Measurements from ENCODE around the gene CNTNAP2. TPM values are rescaled to one million over a fixed set of nuclear protein-coding genes. Genes with fewer than 3 reads are reported as not detected.
A peak's percentile ranks its signal among the peaks of the same experiment; 100 is the strongest.

The CNTNAP2 gene
- total RNA-seq, 1 experiment from 2014 or later: not detected

DNA sequence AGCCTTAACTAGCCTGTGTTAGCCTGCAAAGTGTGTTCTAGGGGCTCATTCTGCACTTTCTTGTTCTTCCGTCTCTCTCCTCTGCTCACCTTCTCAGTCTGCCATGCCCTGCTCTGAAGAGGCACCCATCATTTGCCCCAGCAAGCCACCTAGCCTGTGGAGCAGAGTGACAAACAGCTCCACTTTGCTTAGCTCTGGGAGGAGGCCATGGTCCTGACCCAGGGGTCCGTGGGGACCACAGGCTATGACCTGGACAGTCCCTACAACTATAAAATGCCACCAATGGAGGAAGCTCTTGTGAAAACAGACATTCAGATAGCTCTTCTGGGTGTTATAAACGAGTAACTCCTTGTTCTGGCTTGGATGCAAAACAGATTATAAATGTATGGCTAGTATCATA is 1029.6 kb downstream of the CNTNAP2 start:
- Histone ChIP-seq H3K36me3 (no peaks in the 10 kb centered on the region), H3K27me3 (no peaks in the 10 kb centered on the region), H3K9me3 (no peaks in the 10 kb centered on the region), H3K4me3 (no peak overlapping the region)
- DNase-seq: no peak

DNA sequence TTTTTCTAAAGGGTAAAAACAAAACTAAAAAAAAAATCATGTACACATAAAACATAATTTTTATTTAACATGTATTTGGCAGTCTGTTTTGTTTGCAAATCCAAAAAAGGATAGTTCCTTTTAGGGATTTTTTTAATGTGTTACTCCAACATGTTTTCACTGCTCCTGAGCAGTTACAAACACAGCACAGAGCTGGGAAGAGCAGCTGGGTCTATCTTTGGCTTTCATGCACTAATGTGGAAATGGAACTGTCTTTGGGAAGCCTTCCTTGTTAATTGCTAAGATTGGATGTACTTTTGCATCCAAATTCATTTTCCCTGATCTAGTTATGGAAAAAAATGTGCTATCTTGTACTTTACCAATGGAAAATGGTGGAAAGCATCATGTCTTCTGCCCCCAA is 1035.1 kb downstream of the CNTNAP2 start:
- Histone ChIP-seq H3K4me3 (no peak overlapping the region), H3K9me3 (no peaks in the 10 kb centered on the region), H3K27me3 (no peaks in the 10 kb centered on the region), H3K36me3 (no peaks in the 10 kb centered on the region)
- no peak for DNase-seq

DNA sequence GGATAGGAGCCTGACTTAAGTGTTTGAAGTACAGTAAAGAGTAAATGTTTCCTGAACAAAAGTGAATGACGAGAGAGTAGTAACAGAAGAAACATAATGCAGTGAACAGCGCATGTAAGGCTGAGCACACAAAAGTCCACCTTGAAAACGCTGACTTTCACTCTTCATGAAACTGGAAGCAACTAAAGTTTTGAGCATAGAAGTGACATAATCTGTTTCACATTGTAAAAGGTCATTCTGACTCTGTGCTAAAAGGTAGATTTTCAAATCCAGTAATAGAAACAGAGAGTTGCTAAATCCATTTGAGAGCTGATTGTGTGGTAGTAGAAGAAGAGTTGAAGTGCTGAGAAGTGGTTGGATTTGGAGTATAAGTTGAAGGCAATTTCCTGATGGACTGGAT is 1037.0 kb downstream of the CNTNAP2 start:
- H3K27me3 ChIP-seq: no peaks in the 10 kb centered on the region
- no peak for DNase-seq
- H3K4me3 ChIP-seq: no peak overlapping the region
- H3K36me3 ChIP-seq: no peaks in the 10 kb centered on the region
- H3K9me3 ChIP-seq: no peaks in the 10 kb centered on the region

DNA sequence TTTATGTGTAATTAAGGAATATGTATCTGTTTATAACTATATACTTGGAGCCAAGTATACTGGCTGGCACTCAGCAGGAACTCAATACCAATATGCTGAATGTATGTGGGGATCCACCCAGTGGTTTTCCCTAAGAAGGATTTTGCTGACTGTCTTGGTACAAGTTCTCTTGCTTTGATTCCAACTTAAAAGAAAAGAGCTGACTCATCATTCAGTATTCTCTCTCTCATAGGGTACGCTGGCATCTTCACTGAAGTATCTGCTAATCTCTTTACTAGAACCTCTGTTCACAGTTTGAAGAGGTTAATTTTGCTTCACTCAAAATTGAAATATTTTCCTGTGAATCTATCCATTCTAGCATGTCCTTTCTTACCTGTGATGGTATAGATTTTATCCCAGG is 1044.8 kb downstream of the CNTNAP2 start:
- Histone ChIP-seq H3K27me3 (no peaks in the 10 kb centered on the region), H3K36me3 (no peaks in the 10 kb centered on the region), H3K9me3 (no peaks in the 10 kb centered on the region), H3K4me3 (no peak overlapping the region)
- no peak for DNase-seq

DNA sequence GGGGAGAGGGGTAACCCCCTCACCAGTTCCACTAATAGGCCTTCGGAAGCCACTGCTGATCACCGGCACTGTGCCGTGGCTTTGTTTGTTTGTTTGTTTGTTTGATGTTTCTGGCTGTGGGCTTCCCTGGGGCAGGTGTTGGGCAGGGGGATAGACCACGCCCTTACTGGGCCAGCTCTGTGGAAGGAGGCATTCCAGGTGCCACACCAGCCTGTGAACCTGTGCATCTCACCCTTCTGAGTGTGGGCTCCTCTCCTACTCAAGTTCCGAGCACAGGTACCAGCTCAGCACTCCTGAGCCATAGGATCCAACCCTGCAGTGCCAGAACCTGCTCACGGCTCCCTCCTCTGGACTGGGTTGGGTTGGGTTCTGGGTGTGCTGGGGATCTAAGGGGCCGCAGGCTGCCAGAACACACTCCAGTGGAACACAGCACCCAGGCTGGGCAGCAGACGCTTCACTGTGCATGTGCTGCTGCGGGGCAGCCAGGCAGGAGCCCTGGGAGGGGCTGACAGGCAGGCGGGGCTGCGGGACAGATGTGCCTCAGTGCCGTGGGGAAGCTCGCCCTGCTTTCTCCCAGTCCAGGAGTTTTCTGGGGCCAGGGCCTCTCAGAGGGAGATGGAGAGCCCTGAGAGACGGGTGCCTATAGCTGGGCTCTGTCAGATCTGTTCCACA is 1053.9 kb downstream of the CNTNAP2 start:
- no peaks in the 10 kb centered on the region for H3K9me3 ChIP-seq
- no peak for DNase-seq
- no peak overlapping the region for H3K4me3 ChIP-seq
- H3K27me3 ChIP-seq: no peaks in the 10 kb centered on the region
- no peaks in the 10 kb centered on the region for H3K36me3 ChIP-seq

DNA sequence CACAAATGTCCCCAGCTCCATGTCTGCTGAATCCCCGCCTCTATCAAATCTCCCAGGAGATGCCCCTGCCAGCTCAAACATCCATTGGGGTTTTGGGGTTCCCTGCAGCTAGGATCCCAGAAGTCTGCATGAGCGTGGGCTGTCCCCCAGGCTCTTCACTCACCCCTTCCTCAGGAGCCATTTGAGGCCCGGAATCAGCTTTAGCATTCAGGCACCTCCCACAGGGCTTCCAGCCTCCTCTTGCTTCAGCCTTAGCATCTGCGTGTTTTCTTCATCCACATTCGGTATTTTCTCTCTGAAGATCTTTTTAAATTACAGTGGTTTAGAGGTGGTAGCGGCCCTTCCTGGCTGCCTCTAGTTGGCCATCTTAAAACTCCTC is 1054.4 kb downstream of the CNTNAP2 start:
- no peak overlapping the region for H3K4me3 ChIP-seq
- H3K9me3 ChIP-seq: no peaks in the 10 kb centered on the region
- H3K27me3 ChIP-seq: no peaks in the 10 kb centered on the region
- no peak for DNase-seq
- no peaks in the 10 kb centered on the region for H3K36me3 ChIP-seq

DNA sequence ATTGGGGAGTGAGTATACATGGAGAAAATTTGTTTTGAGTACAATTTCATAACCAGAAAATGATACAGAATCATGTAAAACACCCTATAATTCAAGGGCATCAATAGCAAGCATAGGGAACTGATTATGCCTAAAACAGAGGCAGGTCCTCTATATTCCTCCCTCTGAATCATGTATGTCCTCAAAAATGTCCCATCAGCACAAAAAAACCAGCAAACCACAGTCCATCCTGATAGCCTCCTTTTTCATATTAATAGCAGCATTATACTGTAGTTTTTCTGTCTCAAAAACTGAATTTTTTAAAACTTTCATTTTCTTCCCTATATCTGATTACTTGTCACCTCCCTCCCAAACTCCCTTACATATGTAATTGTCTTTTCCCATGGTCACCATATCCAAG is 1057.3 kb downstream of the CNTNAP2 start:
- no peak overlapping the region for H3K4me3 ChIP-seq
- H3K27me3 ChIP-seq: no peaks in the 10 kb centered on the region
- no peaks in the 10 kb centered on the region for H3K36me3 ChIP-seq
- H3K9me3 ChIP-seq: no peaks in the 10 kb centered on the region
- no peak for DNase-seq

DNA sequence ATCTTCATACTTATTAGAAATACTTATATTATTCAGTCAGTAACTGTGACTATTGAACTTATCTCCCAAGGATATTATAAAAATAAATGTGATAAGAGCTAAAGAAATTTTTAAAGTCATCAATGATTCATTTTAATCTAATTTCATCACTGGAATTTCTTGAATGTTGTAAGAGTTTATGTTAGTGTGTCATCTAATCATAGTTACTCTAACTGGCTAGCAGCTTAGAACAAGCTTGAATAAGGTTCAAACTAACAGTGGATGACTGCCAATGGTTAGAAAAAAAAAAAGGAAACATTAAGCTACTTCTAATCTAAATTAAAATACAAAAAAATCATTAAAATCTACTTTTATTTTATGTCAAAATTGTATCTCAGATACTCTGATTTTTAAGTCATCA is 1066.3 kb downstream of the CNTNAP2 start:
- Histone ChIP-seq H3K36me3 (no peaks in the 10 kb centered on the region), H3K9me3 (no peaks in the 10 kb centered on the region), H3K4me3 (no peak overlapping the region), H3K27me3 (no peaks in the 10 kb centered on the region)
- no peak for DNase-seq

DNA sequence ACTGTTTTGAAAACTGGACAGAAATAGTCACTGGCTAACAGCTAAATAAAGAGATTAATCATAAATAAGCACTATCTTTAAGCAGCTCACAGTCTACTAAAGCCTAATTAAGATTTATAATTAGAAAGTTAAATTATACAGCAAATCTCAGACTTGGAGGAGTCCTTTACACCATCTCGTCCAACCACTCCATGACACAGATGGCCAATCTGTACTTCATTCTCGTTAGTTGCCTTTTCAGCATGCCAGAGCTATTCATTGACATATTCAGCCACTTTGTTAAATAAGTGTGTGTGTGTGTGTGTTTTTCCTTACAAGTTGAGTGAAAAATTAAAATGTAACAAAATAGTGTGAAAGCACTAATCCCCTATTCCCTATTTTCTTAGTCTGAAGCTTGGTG is 1066.7 kb downstream of the CNTNAP2 start:
- no peak for DNase-seq
- Histone ChIP-seq H3K4me3 (no peak overlapping the region), H3K27me3 (no peaks in the 10 kb centered on the region), H3K36me3 (no peaks in the 10 kb centered on the region), H3K9me3 (no peaks in the 10 kb centered on the region)

DNA sequence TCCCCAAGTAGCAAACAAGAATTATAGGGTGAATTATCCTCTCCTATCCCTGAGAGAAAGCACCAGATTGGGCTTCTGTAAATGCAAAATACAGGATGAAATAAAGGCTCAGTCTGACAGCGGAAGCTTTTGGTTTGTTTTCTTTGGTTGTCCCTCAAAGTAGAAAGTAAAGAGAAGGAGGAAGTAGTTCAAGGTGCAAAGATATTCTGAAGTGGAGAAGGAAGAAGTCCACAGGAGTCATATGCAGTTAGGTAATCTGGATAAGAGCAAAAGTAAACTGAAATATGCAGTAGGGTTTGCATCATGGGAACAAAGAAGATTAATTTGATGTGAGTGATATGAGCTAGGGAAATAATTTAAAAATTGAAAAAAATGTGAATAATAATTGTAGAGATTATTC is 1071.9 kb downstream of the CNTNAP2 start:
- Histone ChIP-seq H3K9me3 (no peaks in the 10 kb centered on the region), H3K27me3 (no peaks in the 10 kb centered on the region), H3K36me3 (no peaks in the 10 kb centered on the region), H3K4me3 (no peak overlapping the region)
- DNase-seq: no peak

DNA sequence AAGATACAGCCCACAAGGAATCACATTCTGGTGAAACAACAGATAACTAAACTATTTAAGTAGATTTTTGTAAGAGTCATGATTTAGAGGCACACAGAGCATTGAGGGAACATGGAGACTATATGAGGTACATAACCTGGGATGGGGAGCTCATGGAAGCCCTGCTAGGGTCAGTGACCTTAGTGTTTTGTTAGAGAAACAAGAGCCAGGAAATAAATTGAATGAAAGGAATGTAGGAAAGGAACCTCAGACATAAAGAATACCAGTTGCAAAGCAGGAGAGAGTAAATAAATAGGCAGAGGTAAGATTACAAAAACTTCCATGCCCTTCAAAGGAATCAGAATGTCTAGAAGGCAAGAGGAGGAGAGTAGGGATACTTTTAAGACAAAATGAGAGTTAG is 1076.9 kb downstream of the CNTNAP2 start:
- DNase-seq: no peak
- no peaks in the 10 kb centered on the region for H3K27me3 ChIP-seq
- no peaks in the 10 kb centered on the region for H3K36me3 ChIP-seq
- H3K4me3 ChIP-seq: no peak overlapping the region
- no peaks in the 10 kb centered on the region for H3K9me3 ChIP-seq

DNA sequence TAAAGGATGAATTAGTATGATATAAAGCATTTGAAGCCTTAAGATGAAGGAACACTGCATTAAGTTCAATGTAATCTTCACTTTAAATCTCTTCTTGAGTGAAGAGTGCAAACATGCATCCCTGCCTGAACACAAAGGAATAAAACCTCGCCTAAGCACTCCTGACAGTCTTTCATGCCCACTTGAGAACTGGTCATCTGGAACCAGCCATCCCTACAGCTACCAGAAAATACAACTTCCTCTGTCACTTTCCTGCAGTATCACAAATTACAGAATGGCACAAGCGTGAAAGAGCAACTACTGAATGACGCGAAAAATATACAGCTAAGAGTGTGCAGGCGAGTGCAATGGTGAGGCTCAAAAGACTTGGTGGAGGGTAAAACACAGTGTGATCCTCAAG is 1079.9 kb downstream of the CNTNAP2 start:
- Histone ChIP-seq H3K9me3 (no peaks in the 10 kb centered on the region), H3K4me3 (no peak overlapping the region), H3K27me3 (no peaks in the 10 kb centered on the region), H3K36me3 (no peaks in the 10 kb centered on the region)
- no peak for DNase-seq

DNA sequence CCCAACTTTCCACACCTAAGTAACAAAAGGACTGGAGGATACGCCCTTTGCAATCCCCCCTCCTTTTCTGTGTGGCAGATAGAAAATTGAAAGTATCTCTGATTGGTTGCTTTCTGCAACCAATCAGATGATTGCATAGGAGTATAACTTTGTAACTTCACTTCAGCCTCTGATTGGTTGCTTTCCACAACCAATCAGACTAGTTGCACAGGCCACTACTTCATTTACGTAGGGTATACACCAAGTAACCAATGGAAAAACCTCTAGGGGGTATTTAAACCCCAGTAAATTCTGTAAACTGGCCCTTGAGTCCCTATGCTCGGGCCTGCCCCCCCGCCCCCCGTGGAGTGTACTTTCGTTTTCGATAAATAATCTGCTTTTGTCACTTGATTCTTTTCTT is 1080.4 kb downstream of the CNTNAP2 start:
- peak overlapping the region; percentile 44 for H3K4me3 ChIP-seq
- no peaks in the 10 kb centered on the region for H3K27me3 ChIP-seq
- peak; percentile 2 for DNase-seq
- H3K9me3 ChIP-seq: no peaks in the 10 kb centered on the region
- H3K36me3 ChIP-seq: no peaks in the 10 kb centered on the region

DNA sequence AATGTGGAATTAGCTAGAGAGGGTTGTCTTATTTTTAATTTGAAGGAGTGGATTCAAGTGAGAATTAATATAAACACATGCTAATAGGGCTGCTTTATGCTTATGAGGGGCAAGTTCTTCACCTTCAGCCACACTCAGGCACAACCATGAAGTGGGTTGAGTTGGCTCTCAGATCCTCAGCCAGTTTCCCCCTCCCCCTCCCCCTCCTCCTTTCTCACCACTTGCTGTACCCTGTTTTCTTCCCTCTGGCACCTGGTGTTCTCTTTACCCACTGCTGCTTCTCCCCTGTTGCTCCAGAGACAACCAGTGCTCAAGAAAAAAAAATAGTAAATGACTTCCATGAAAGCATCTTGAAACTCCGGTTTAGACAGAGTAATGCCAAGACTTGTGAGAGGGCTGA is 1083.3 kb downstream of the CNTNAP2 start:
- no peak for DNase-seq
- H3K4me3 ChIP-seq: no peak overlapping the region
- no peaks in the 10 kb centered on the region for H3K36me3 ChIP-seq
- H3K27me3 ChIP-seq: no peaks in the 10 kb centered on the region
- H3K9me3 ChIP-seq: no peaks in the 10 kb centered on the region

DNA sequence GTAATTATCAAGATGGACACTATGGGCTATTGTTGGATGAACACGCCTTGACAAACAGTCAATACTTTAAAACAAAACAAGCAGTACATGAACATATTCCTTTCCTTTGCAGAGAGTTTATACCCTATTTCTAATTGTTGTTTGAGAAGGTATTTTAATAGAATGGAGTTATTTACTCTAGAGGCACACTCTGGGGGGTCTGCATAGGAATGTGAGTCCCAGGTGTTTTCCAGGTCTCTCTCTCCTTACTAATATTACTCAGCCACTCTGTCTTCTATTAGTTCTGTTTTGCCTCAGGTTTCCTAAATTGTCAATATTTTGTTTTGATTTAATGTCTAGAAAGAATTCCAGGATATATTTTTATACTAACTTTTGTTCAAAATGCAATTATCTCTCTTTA is 1091.4 kb downstream of the CNTNAP2 start:
- H3K4me3 ChIP-seq: no peak overlapping the region
- H3K9me3 ChIP-seq: no peaks in the 10 kb centered on the region
- no peak for DNase-seq
- no peaks in the 10 kb centered on the region for H3K27me3 ChIP-seq
- no peaks in the 10 kb centered on the region for H3K36me3 ChIP-seq

DNA sequence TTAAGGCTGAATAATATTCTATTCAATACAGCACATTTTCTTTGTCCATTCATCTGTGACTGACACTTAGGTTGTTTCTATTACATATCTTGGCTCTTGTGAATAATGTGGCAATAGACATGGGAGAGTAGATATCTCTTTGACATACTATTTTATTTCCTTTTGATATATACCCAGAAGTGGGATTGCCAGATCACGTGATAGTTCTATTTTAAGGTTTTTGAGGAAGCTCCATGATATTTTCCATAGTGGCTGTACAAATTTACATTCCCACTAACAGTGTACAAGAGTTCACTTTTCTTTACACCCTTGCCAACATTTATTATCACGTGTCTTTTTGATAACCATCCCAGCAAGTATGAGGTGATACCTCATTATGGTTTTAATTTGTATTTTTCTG is 1114.7 kb downstream of the CNTNAP2 start:
- H3K36me3 ChIP-seq: no peaks in the 10 kb centered on the region
- no peak overlapping the region for H3K4me3 ChIP-seq
- no peaks in the 10 kb centered on the region for H3K27me3 ChIP-seq
- DNase-seq: no peak
- H3K9me3 ChIP-seq: no peaks in the 10 kb centered on the region

DNA sequence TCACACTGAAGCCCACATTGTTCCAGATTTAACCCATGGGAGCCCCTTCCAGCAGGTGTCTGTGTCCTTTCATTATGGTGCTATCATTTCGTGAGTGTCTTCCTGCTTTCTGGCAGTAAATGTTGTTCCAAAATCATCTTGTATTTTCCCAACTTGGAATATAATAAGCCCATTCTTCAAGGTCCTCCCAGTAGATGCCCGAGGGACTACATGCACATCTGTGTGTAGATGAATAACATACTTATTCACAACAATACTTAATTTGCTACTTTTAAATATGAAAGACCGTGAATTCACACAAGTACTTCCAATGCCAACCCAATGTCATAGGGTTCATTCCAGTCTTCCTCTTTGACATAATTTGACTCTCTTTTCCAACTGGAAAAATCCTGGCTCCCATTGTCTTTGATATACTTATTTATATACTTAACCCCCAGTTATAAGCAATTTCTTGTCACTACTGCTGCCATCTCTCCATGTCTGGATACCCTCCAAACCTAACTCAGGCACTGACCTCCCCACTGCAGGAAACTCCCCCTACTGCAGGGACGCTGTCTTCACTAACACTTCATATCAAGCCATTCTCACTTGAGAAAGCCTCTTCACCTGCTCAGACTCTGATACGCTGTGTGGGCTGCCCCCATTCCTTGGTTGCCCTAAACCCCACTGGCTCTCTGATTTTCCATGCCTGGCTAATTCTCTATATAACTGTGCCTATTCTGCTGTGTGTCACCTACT is 1119.2 kb downstream of the CNTNAP2 start:
- Histone ChIP-seq H3K27me3 (no peaks in the 10 kb centered on the region), H3K9me3 (no peaks in the 10 kb centered on the region), H3K4me3 (no peak overlapping the region), H3K36me3 (no peaks in the 10 kb centered on the region)
- DNase-seq: no peak

DNA sequence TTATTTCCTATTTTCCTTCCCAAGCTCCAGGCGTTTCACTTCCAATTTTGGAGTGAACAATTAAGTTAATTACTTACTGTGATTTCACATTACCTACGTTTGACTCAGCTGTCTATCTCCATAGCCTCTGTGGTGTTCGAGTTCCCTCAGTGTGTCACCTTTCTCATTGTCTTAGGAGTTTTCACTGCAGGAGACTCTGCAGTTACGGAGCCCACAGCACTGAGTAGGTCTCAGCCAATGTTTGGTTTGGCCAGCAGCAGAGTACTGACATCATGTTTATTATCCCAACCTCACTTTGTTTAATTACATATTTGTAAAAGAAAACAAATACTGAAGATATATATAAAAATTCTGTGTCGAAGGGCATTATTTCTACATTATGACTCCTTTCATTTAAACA is 1123.9 kb downstream of the CNTNAP2 start:
- H3K4me3 ChIP-seq: no peak overlapping the region
- no peaks in the 10 kb centered on the region for H3K9me3 ChIP-seq
- no peaks in the 10 kb centered on the region for H3K27me3 ChIP-seq
- no peaks in the 10 kb centered on the region for H3K36me3 ChIP-seq
- DNase-seq: peak; percentile 2

All from MG63 (cell line).